GM12873 (cell line): ENCODE results near the gene BTBD7.

ENCODE experiments used
- CTCF ChIP-seq: IDR thresholded peaks from 2 replicates; pipeline ENCODE4 v1.5.1; 2012; ENCODE audit warnings: low read depth, mild to moderate bottlenecking, moderate library complexity, low read length, control low read depth; ENCODE audit not compliant: insufficient read depth; ENCODE audit errors: missing control alignments

The BTBD7 gene

GRCh38 chr14:93332853-93333630 is at the start of gene BTBD7:
Gene BTBD7, minus strand, starts transcription at chr14:93333036. Its CDS starts 36,985 bp downstream, at chr14:93296051.
- peak; percentile 40 for TF ChIP-seq CTCF

- no peak for TF ChIP-seq CTCF
Measured at GRCh38 chr14:93381644-93382043, 48.8 kb upstream of the BTBD7 start.

GRCh38 chr14:93379831-93380230 is 47.0 kb upstream of the BTBD7 start:
- TF ChIP-seq CTCF = no peak

GRCh38 chr14:93375673-93376156 is 42.9 kb upstream of the BTBD7 start:
- no peak for TF ChIP-seq CTCF

- no peak for TF ChIP-seq CTCF
Measured at GRCh38 chr14:93369713-93370266, 37.0 kb upstream of the BTBD7 start.

- TF ChIP-seq CTCF = no peak
Measured at GRCh38 chr14:93368996-93369712, 36.3 kb upstream of the BTBD7 start.

- no peak for TF ChIP-seq CTCF
Measured at GRCh38 chr14:93348292-93348691, 15.5 kb upstream of the BTBD7 start.
